22Rv1 (cell line): ENCODE measurements around the gene RBM20.

Experiments
- CTCF ChIP-seq: fragments of 450-650 bp; IDR thresholded peaks from 2 replicates; pipeline ENCODE4 v1.5.1; 2017; ENCODE audit warnings: mild to moderate bottlenecking
- ZFX ChIP-seq: fragments of 450-650 bp; IDR thresholded peaks from 2 replicates; pipeline ENCODE4 v1.6.1; 2017; ENCODE audit warnings: antibody characterized with exemption, borderline replicate concordance

GRCh38 chr10:110834629-110835301 is 190.6 kb downstream of the RBM20 start:
- no peak for TF ChIP-seq CTCF
- TF ChIP-seq ZFX = no peak
